Right lobe of liver (tissue), 6 donors: Measurements from ENCODE around the gene NEDD9. TPM values are rescaled to one million over a fixed set of nuclear protein-coding genes. Genes with fewer than 3 reads are reported as not detected.

Experiments
- ATAC-seq, 4 donors: fragments of 200-7000 bp; cut with Tn5 transposase; one replicate each; pipeline ENCODE4 v1.9.1; 2020; ENCODE audit warnings: mild to moderate bottlenecking in 4 of 4, moderate library complexity in 4 of 4
- DNase-seq, 3 donors: peaks; one replicate each; pipeline ENCODE4 v3.0.0-alpha.2; 2020
- H3K27ac ChIP-seq, 3 donors: fragments of 200-600 bp; one replicate each; pipeline ENCODE4 v1.8.0; 2022
- H3K27me3 ChIP-seq, 2 donors: fragments of 200-600 bp; one replicate each; pipeline ENCODE4 v1.8.0; 2022
- H3K36me3 ChIP-seq, 4 donors: fragments of 200-600 bp; sonication (generic) in 1 of 4; one replicate each; pipeline versions ENCODE4 v1.5.1 to v1.8.0; 2017 to 2022; ENCODE audit warnings: control low read depth in 1 of 4
- H3K4me1 ChIP-seq, 4 donors: fragments of 200-600 bp; sonication (generic) in 1 of 4; one replicate each; pipeline versions ENCODE4 v1.5.1 to v1.8.0; 2017 to 2022; ENCODE audit warnings: control low read depth in 1 of 4
- H3K4me3 ChIP-seq, 3 donors: fragments of 200-600 bp; one replicate each; pipeline ENCODE4 v1.8.0; 2022
- H3K9me3 ChIP-seq, 4 donors: fragments of 200-600 bp; sonication (generic) in 1 of 4; one replicate each; pipeline versions ENCODE4 v1.5.1 to v1.8.0; 2017 to 2022; ENCODE audit warnings: control low read depth in 1 of 4
- POLR2A ChIP-seq: fragments of 450-650 bp; IDR thresholded peaks from one replicate; pipeline ENCODE4 v1.6.1; 2017; ENCODE audit warnings: antibody characterized with exemption, mild to moderate bottlenecking
- WGBS: methylation state at CpG from one replicate; pipeline ENCODE4 v1.1.6; 2018; ENCODE audit warnings: low coverage, low lambda C conversion rate; ENCODE audit not compliant: insufficient coverage; ENCODE audit errors: missing lambda C conversion rate; 5-methylcytosine and 5-hydroxymethylcytosine counted together
- intact Hi-C, 2 donors: fragments of 100-400 bp; cut with DNase I; formaldehyde crosslinking; loops; one replicate each; pipeline versions ENCODE4 v1.11.2 to v1.14.1; 2022
- total RNA-seq, 6 experiments: library from RNA; depleted of rRNA in 2 of 6; stranded (reverse); fragments of >200 nt in 2 of 6; fragmentation: NEBNext Ultra II Directional in 3 of 6; extraction: Animal tissue kit (Norgen Biotek cat#: 25700) in 3 of 6; gene quantifications; one replicate each; pipeline versions ENCODE4 v1.1.0 to v1.2.4, GENCODE V29; 2016 to 2023
- TF ChIP-seq, protein P1 (sequence below), 4 donors: fragments of 200-600 bp in 3 of 4; fragments of 450-650 bp in 1 of 4; IDR thresholded peaks; one replicate each; pipeline versions ENCODE4 v1.5.1 to v1.8.0; 2016 to 2022; ENCODE audit warnings: antibody characterized with exemption in 4 of 4, mild to moderate bottlenecking in 2 of 4
- donor health status: DM: no; HTN: yes; CAD: no.
- donor health status: DM: no; HTN: no; CAD: no.
- donor health status: DM: no; HTN: no; CAD: no.
- donor health status: DM: no; HTN: yes; CAD: no.
- donor health status: DM: no; HTN: yes; CAD: no.

The NEDD9 gene
- total RNA-seq, 6 experiments from 2014 or later: 5.1 to 59.8 (median 26.2) TPM

DNA sequence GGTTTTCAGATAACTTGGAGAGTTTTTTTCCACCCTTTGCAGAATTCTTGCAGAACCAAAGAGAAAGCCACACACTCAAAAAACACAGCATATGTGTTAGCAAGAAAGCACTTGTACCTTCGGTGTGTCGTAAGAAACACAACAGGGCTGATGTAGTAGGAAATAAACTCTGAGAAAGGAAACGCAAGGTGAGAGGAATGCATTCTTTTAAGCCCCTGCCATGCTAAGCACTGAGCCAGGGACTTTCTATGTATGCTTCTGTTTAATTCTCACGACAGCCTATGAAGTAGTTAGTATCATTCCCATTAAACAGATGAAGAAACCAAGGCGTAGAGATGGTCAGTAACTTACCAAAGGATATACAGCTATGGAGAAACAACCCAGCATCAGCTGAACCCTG, 23.1 kb downstream of the NEDD9 start:
- H3K4me3 ChIP-seq: no peak overlapping the region
- no peak for TF ChIP-seq POLR2A
- TF ChIP-seq, protein P1, sequence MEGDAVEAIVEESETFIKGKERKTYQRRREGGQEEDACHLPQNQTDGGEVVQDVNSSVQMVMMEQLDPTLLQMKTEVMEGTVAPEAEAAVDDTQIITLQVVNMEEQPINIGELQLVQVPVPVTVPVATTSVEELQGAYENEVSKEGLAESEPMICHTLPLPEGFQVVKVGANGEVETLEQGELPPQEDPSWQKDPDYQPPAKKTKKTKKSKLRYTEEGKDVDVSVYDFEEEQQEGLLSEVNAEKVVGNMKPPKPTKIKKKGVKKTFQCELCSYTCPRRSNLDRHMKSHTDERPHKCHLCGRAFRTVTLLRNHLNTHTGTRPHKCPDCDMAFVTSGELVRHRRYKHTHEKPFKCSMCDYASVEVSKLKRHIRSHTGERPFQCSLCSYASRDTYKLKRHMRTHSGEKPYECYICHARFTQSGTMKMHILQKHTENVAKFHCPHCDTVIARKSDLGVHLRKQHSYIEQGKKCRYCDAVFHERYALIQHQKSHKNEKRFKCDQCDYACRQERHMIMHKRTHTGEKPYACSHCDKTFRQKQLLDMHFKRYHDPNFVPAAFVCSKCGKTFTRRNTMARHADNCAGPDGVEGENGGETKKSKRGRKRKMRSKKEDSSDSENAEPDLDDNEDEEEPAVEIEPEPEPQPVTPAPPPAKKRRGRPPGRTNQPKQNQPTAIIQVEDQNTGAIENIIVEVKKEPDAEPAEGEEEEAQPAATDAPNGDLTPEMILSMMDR (IDR thresholded peaks at IDR 0.05): no peak
- 78% methylated on average over 4 of the region's 5 CpGs for WGBS
- peaks cover 0 to 30% (median 2%) of the 10 kb centered on the region in 4 donors for H3K4me1 ChIP-seq
- intact Hi-C loops: no loop called here
- peak overlapping the region in 1 of 3 donors; percentile 4 for H3K27ac ChIP-seq
- H3K27me3 ChIP-seq: no peaks in the 10 kb centered on the region
- ATAC-seq (no peak), DNase-seq (no peak)
- H3K9me3 ChIP-seq: no peaks in the 10 kb centered on the region
- peaks cover 0 to 7% (median 0%) of the 10 kb centered on the region in 4 donors for H3K36me3 ChIP-seq

GRCh38 chr6:11208854-11209253, 23.6 kb downstream of the NEDD9 start:
- no peak for DNase-seq
- H3K9me3 ChIP-seq: no peaks in the 10 kb centered on the region
- no peak overlapping the region for H3K27ac ChIP-seq
- H3K4me1 ChIP-seq: peaks cover 0 to 30% (median 2%) of the 10 kb centered on the region in 4 donors
- ATAC-seq: no peak
- intact Hi-C loops: no loop called here
- peaks cover 0 to 7% (median 0%) of the 10 kb centered on the region in 4 donors for H3K36me3 ChIP-seq
- H3K27me3 ChIP-seq: no peaks in the 10 kb centered on the region
- no peak overlapping the region for H3K4me3 ChIP-seq
- WGBS: 89% methylated on average over 1 of the region's 1 CpG
- TF ChIP-seq, protein P1 (IDR thresholded peaks at IDR 0.05): no peak
- TF ChIP-seq POLR2A: no peak

DNA sequence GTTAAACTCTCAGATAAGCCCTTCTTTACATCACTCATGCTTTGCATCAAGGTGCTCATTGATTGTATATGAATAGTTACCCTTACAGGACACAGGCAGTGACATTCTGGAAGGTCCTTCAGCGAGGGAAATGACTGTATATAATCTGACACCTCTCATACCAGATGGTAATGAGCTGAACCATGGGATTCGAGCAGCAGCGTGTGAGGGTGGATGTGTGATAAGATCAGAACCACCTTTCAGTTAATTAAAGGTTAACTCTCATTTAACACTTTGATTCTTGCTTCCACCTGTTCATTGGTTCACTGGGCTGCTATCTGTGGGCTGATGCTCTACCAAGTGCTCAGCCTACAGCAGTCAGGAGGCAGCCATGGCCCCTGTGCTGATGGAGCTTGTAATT, 24.2 kb downstream of the NEDD9 start:
- Histone ChIP-seq H3K4me3 (no peak overlapping the region), H3K27ac (peak overlapping the region in 1 of 3 donors; percentile 9), H3K36me3 (peaks cover 0 to 7% (median under 1%) of the 10 kb centered on the region in 4 donors), H3K4me1 (peaks cover 0 to 29% (median 2%) of the 10 kb centered on the region in 4 donors), H3K27me3 (no peaks in the 10 kb centered on the region), H3K9me3 (no peaks in the 10 kb centered on the region)
- 78% methylated on average over 3 of the region's 3 CpGs for WGBS
- intact Hi-C loops: no loop called here
- no peak for DNase-seq
- TF ChIP-seq POLR2A: no peak
- TF ChIP-seq, protein P1 (IDR thresholded peaks at IDR 0.05): no peak
- ATAC-seq: no peak

- peaks cover 0 to 24% (median 4%) of the 10 kb centered on the region in 4 donors for H3K4me1 ChIP-seq
- DNase-seq: peak in 1 of 3 donors; percentile 50
- H3K9me3 ChIP-seq: no peaks in the 10 kb centered on the region
- intact Hi-C loops: no loop called here
- H3K27ac ChIP-seq: peak overlapping the region; percentile 24 to 77 (median 39)
- WGBS: 41% methylated on average over 5 of the region's 5 CpGs
- ATAC-seq: peak; percentile 82 to 89 (median 87)
- TF ChIP-seq POLR2A: no peak
- TF ChIP-seq, protein P1 (IDR thresholded peaks at IDR 0.05): no peak
- H3K4me3 ChIP-seq: no peak overlapping the region
- H3K36me3 ChIP-seq: peaks cover 0 to 5% (median 2%) of the 10 kb centered on the region in 4 donors
- H3K27me3 ChIP-seq: no peaks in the 10 kb centered on the region
Measured at GRCh38 chr6:11207199-11207968, 25.1 kb downstream of the NEDD9 start.
